OCI-LY1 (cell line): ENCODE data around the gene POFUT1.
"Not testable (repeated sequence)": the region's sequence is repeated elsewhere in the genome, so short reads cannot be mapped to it uniquely, and the experiment has no call there.

Experiments
- H2AFZ ChIP-seq: fragments of 200-600 bp; sonication (generic), shearing (Covaris generic); 2 replicates; pipeline ENCODE4 v1.6.0; 2014; ENCODE audit warnings: antibody characterized with exemption, mild to moderate bottlenecking, low read length
- H3F3A ChIP-seq: fragments of 200-600 bp; sonication (generic), shearing (Covaris generic); 2 replicates; pipeline ENCODE4 v1.6.0; 2014; ENCODE audit warnings: mild to moderate bottlenecking, antibody characterized with exemption, low read length, moderate library complexity; ENCODE audit not compliant: insufficient read depth
- H3K27ac ChIP-seq: fragments of 200-600 bp; sonication (generic); 2 replicates; pipeline ENCODE4 v1.5.1; 2014; ENCODE audit warnings: low read length, mixed run types, mild to moderate bottlenecking, low read depth; ENCODE audit not compliant: poor library complexity, severe bottlenecking
- H3K27me3 ChIP-seq: fragments of 200-600 bp; sonication (generic); 2 replicates; pipeline ENCODE4 v1.6.0; 2014; ENCODE audit warnings: antibody characterized with exemption, mild to moderate bottlenecking, low read length, moderate library complexity; ENCODE audit not compliant: insufficient read depth
- H3K36me3 ChIP-seq: fragments of 200-600 bp; sonication (generic); 2 replicates; pipeline ENCODE4 v1.6.1; 2014; ENCODE audit warnings: mild to moderate bottlenecking, antibody characterized with exemption, low read length, moderate library complexity, mixed read lengths; ENCODE audit not compliant: insufficient read depth
- H3K4me1 ChIP-seq: fragments of 200-600 bp; sonication (generic); 2 replicates; pipeline ENCODE4 v1.5.1; 2014; ENCODE audit warnings: mild to moderate bottlenecking, low read length, moderate library complexity; ENCODE audit not compliant: insufficient read depth, severe bottlenecking
- H3K4me2 ChIP-seq: fragments of 200-600 bp; sonication (generic), shearing (Covaris generic); 2 replicates; pipeline ENCODE4 v1.6.1; 2014; ENCODE audit warnings: low read length
- H3K4me3 ChIP-seq: fragments of 200-600 bp; sonication (generic); 2 replicates; pipeline ENCODE4 v1.5.1; 2014; ENCODE audit warnings: low read length, low read depth, mild to moderate bottlenecking, mixed read lengths; ENCODE audit not compliant: poor library complexity, severe bottlenecking
- H3K79me2 ChIP-seq: fragments of 200-600 bp; shearing (Covaris generic); 2 replicates; pipeline ENCODE4 v1.6.1; 2016; ENCODE audit warnings: mixed run types, low read length, mixed read lengths; ENCODE audit not compliant: insufficient read depth
- H3K9ac ChIP-seq: fragments of 200-600 bp; sonication (generic), shearing (Covaris generic); 2 replicates; pipeline ENCODE4 v1.6.1; 2014; ENCODE audit warnings: mild to moderate bottlenecking, low read length, mixed read lengths
- H3K9me2 ChIP-seq: fragments of 200-600 bp; sonication (generic), shearing (Covaris generic); 2 replicates; pipeline ENCODE4 v1.6.1; 2014; ENCODE audit warnings: low read depth, mild to moderate bottlenecking, low read length, mixed read lengths
- H3K9me3 ChIP-seq: fragments of 200-600 bp; shearing (Covaris generic); 2 replicates; pipeline ENCODE4 v1.6.1; 2014; ENCODE audit warnings: low read length, mixed read lengths
- H4K20me1 ChIP-seq: fragments of 200-600 bp; sonication (generic), shearing (Covaris generic); 2 replicates; pipeline ENCODE4 v1.6.0; 2016; ENCODE audit warnings: mild to moderate bottlenecking, low read length; ENCODE audit not compliant: insufficient read depth
- EZH2 ChIP-seq: fragments of 200-600 bp; sonication (generic), shearing (Covaris generic); IDR thresholded peaks from 2 replicates; pipeline ENCODE4 v1.8.0; 2017; ENCODE audit warnings: borderline replicate concordance, mixed run types, mild to moderate bottlenecking, antibody characterized with exemption, low read length, moderate library complexity, mixed read lengths
- TF ChIP-seq, protein P1 (sequence below): fragments of 200-600 bp; sonication (generic), shearing (Covaris generic); IDR thresholded peaks from 2 replicates; pipeline ENCODE4 v1.5.1; 2017; ENCODE audit warnings: mild to moderate bottlenecking, antibody characterized with exemption, low read length, moderate library complexity, mixed read lengths

POFUT1 gene

DNA sequence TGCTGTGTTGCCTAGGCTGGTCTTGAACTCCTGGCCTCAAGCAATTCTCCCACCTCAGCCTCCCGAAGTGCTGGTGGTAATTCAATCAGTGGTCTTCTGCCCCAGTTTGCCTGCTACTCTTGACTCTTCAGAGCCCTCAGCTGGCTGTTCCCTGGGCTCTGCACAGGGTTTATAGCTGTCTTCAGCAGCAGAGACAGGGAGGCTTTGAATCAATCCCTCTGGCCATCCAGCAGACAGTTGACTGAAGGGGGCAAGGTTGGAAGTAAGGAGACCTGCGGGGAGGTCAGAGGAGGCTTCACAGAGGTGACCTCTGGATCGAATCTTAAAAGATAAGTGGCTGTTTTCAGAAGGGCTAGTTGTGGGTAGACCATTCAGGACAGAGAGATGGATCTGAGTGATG, 43.8 kb downstream of the POFUT1 start:
- Histone ChIP-seq H2AFZ (no peak overlapping the region), H3K27ac (no peak overlapping the region), H3K9me3 (no peaks in the 10 kb centered on the region), H3K9me2 (no peaks in the 10 kb centered on the region), H3F3A (no peaks in the 10 kb centered on the region), H3K4me2 (no peak overlapping the region), H4K20me1 (no peaks in the 10 kb centered on the region), H3K79me2 (no peaks in the 10 kb centered on the region), H3K36me3 (no peaks in the 10 kb centered on the region; the same call in 1 of the 2 replicates), H3K4me1 (no peaks in the 10 kb centered on the region), H3K9ac (no peak overlapping the region), H3K4me3 (no peak overlapping the region), H3K27me3 (peaks cover 7% of the 10 kb centered on the region; the same call in 1 of the 2 replicates)
- TF ChIP-seq EZH2: no peak
- TF ChIP-seq, protein P1, sequence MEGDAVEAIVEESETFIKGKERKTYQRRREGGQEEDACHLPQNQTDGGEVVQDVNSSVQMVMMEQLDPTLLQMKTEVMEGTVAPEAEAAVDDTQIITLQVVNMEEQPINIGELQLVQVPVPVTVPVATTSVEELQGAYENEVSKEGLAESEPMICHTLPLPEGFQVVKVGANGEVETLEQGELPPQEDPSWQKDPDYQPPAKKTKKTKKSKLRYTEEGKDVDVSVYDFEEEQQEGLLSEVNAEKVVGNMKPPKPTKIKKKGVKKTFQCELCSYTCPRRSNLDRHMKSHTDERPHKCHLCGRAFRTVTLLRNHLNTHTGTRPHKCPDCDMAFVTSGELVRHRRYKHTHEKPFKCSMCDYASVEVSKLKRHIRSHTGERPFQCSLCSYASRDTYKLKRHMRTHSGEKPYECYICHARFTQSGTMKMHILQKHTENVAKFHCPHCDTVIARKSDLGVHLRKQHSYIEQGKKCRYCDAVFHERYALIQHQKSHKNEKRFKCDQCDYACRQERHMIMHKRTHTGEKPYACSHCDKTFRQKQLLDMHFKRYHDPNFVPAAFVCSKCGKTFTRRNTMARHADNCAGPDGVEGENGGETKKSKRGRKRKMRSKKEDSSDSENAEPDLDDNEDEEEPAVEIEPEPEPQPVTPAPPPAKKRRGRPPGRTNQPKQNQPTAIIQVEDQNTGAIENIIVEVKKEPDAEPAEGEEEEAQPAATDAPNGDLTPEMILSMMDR: no peak

DNA sequence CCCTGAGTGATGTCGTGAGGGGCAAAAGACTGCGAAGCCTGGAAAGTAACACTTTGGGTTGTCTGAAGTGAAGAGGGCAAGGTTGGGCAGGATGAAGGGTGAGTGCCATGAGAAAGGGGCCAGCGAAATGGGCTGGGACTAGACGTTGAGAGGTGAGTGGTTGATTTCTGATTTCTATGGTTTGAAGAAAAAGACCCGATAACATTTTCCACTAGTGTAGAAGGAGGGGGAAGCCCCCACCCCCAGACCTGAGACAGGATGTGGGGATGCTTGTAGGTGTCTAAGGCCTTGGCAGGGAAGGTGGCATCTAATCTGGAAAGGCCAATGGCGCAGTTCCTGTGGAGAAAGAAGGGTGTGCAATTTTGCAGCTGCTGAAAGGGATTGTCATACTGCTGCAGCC, 44.5 kb downstream of the POFUT1 start:
- TF ChIP-seq, protein P1: no peak
- no peak for TF ChIP-seq EZH2
- no peaks in the 10 kb centered on the region; the same call in 1 of the 2 replicates for H3K36me3 ChIP-seq
- no peak overlapping the region for H2AFZ ChIP-seq
- H3K4me1 ChIP-seq: no peaks in the 10 kb centered on the region
- peaks cover 7% of the 10 kb centered on the region; the same call in 1 of the 2 replicates for H3K27me3 ChIP-seq
- H3K9me2 ChIP-seq: no peaks in the 10 kb centered on the region
- no peak overlapping the region for H3K4me3 ChIP-seq
- H3K79me2 ChIP-seq: no peaks in the 10 kb centered on the region
- no peak overlapping the region for H3K9ac ChIP-seq
- no peaks in the 10 kb centered on the region for H3F3A ChIP-seq
- H3K9me3 ChIP-seq: no peaks in the 10 kb centered on the region
- H3K4me2 ChIP-seq: no peak overlapping the region
- H3K27ac ChIP-seq: no peak overlapping the region
- H4K20me1 ChIP-seq: no peaks in the 10 kb centered on the region

DNA sequence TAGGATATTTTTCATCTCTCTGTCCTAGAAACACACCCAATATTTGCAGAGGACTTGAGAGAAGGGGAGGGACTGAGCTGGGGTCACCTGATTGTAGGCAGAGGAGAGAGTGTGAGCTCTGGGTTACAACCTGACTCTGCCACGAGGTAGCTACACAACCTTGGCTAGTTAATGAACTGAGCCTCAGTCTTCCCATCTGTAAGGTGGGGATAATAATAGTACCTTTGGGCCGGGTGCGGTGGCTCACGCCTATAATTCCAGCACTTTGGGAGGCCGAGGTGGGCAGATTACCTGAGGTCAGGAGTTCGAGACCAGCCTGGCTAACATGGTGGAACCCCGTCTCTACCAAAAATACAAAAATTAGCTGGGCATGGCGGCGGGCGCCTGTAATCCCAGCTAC, 53.3 kb downstream of the POFUT1 start:
- H3K27me3 ChIP-seq, H3F3A ChIP-seq, H4K20me1 ChIP-seq, H3K9ac ChIP-seq, H3K79me2 ChIP-seq, H3K9me3 ChIP-seq, H3K27ac ChIP-seq, H2AFZ ChIP-seq, H3K4me3 ChIP-seq, H3K9me2 ChIP-seq, H3K36me3 ChIP-seq, H3K4me1 ChIP-seq, H3K4me2 ChIP-seq: not testable (repeated sequence)

DNA sequence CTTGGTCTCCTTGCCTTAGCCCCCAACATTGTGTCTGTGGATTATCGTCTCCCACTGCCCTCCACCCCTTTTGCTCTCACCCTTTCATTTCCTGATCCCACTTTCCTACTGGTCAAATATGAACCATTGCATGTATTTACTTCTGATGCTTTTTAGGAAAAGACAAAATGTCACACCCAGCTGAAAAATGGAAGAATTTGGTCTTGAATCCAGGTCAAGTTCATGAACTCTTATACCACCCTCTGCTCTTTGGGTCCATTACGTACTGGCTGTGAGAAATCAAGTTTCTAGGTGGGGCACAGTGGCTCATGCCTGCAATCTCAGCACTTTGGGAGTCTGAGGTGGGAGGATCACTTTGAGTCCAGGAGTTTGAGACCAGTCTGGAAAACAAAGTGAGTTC, 54.0 kb downstream of the POFUT1 start:
- H2AFZ ChIP-seq: no peak overlapping the region
- no peak overlapping the region for H3K27ac ChIP-seq
- H4K20me1 ChIP-seq: no peaks in the 10 kb centered on the region
- H3K36me3 ChIP-seq: no peaks in the 10 kb centered on the region
- no peaks in the 10 kb centered on the region for H3K9me2 ChIP-seq
- H3K9me3 ChIP-seq: no peaks in the 10 kb centered on the region
- no peaks in the 10 kb centered on the region for H3K27me3 ChIP-seq
- no peak overlapping the region for H3K9ac ChIP-seq
- H3K79me2 ChIP-seq: no peaks in the 10 kb centered on the region
- no peaks in the 10 kb centered on the region for H3K4me1 ChIP-seq
- H3K4me3 ChIP-seq: no peak overlapping the region
- TF ChIP-seq, protein P1: no peak
- no peak for TF ChIP-seq EZH2
- no peak overlapping the region for H3K4me2 ChIP-seq
- no peaks in the 10 kb centered on the region for H3F3A ChIP-seq
